Dermis microvascular lymphatic vessel endothelial cell (primary cell): ENCODE measurements around the gene RSAD2. TPM values are rescaled to one million over a fixed set of nuclear protein-coding genes. Genes with fewer than 3 reads are reported as not detected.
"Not testable (repeated sequence)": the region's sequence is repeated elsewhere in the genome, so short reads cannot be mapped to it uniquely, and the experiment has no call there.

Source experiments
- DNase-seq, 2 donors: peaks; one replicate each; pipeline versions ENCODE4 v3.0.0 to v3.0.0-alpha.2; 2010; ENCODE audit warnings: low read depth in 2 of 2
- total RNA-seq: library from RNA; depleted of rRNA; stranded (reverse); fragments of >200 nt; gene quantifications from 2 replicates; pipeline ENCODE4 v1.2.1, GENCODE V29; 2014

The RSAD2 gene
- total RNA-seq, 1 donor from 2014 or later = 0.39 TPM

GRCh38 chr2:6926071-6926732 is 48.6 kb downstream of the RSAD2 start:
- DNase-seq = no peak

GRCh38 chr2:6927186-6927585 is 49.6 kb downstream of the RSAD2 start:
- DNase-seq = no peak

- DNase-seq = no peak
Observed at GRCh38 chr2:6927753-6928152, 50.2 kb downstream of the RSAD2 start.

GRCh38 chr2:6928452-6928851 is 50.9 kb downstream of the RSAD2 start:
- DNase-seq = no peak

- DNase-seq = no peak
Observed at GRCh38 chr2:6929196-6929819, 51.7 kb downstream of the RSAD2 start.

GRCh38 chr2:6930923-6931647 is 53.5 kb downstream of the RSAD2 start:
- no peak for DNase-seq

GRCh38 chr2:6931753-6932152 is 54.2 kb downstream of the RSAD2 start:
- no peak for DNase-seq

- no peak for DNase-seq
Observed at GRCh38 chr2:6932206-6932605, 54.6 kb downstream of the RSAD2 start.

- DNase-seq = no peak
Observed at GRCh38 chr2:6932828-6933227, 55.3 kb downstream of the RSAD2 start.

- DNase-seq = no peak
Observed at GRCh38 chr2:6933911-6934310, 56.3 kb downstream of the RSAD2 start.

GRCh38 chr2:6934345-6934744 is 56.8 kb downstream of the RSAD2 start:
- no peak for DNase-seq

GRCh38 chr2:6934758-6935651 is 57.4 kb downstream of the RSAD2 start:
- DNase-seq = no peak

- not testable (repeated sequence) for DNase-seq
Observed at GRCh38 chr2:6935652-6936020, 58.1 kb downstream of the RSAD2 start.

- no peak for DNase-seq
Observed at GRCh38 chr2:6937157-6937556, 59.6 kb downstream of the RSAD2 start.

GRCh38 chr2:6937582-6937981 is 60.0 kb downstream of the RSAD2 start:
- DNase-seq = no peak

GRCh38 chr2:6939071-6939470 is 61.5 kb downstream of the RSAD2 start:
- DNase-seq = no peak

- no peak for DNase-seq
Observed at GRCh38 chr2:6940820-6941219, 63.2 kb downstream of the RSAD2 start.

- DNase-seq = no peak
Observed at GRCh38 chr2:6941299-6942046, 63.9 kb downstream of the RSAD2 start.

- DNase-seq = no peak
Observed at GRCh38 chr2:6942848-6943247, 65.3 kb downstream of the RSAD2 start.

- no peak for DNase-seq
Observed at GRCh38 chr2:6943523-6943922, 65.9 kb downstream of the RSAD2 start.

GRCh38 chr2:6943971-6944370 is 66.4 kb downstream of the RSAD2 start:
- no peak for DNase-seq
